Measurements from ENCODE around the gene PTGES2. TPM values are rescaled to one million over a fixed set of nuclear protein-coding genes. Genes with fewer than 3 reads are reported as not detected.
A peak's percentile ranks its signal among the peaks of the same experiment; 100 is the strongest.

The PTGES2 gene
- total and polyA plus RNA-seq, 2 of the 13 experiments (the other 11 are each of a cell fraction or from before 2014, with no cell fraction given) = 63.7 to 79.8 TPM

- peak; percentile 56; the same call in 1 of the 2 replicates for TF ChIP-seq NFKBIZ (CRISPR knock-in tag; IDR thresholded peaks at IDR 0.05)
- TF ChIP-seq ZNF777 (CRISPR knock-in tag; IDR thresholded peaks at IDR 0.05) = 0 out of 2 replicates have a peak, but pooled peaks have one; percentile 14
- TF ChIP-seq RAD21 (CRISPR knock-in tag; IDR thresholded peaks at IDR 0.05) = no peak; the same call in 1 of the 2 replicates
- no peak for TF ChIP-seq ZNF878 (CRISPR knock-in tag; IDR thresholded peaks at IDR 0.05)
- no peak for TF ChIP-seq ZNF432 (CRISPR knock-in tag; IDR thresholded peaks at IDR 0.05; ENCODE audit: borderline replicate concordance)
- no peak for TF ChIP-seq RXRB (CRISPR knock-in tag; IDR thresholded peaks at IDR 0.05; ENCODE audit: borderline replicate concordance)
- peak; percentile 20; the same call in 1 of the 2 replicates for TF ChIP-seq ELF3 (CRISPR knock-in tag; IDR thresholded peaks at IDR 0.05)
- TF ChIP-seq JUNB (CRISPR knock-in tag; IDR thresholded peaks at IDR 0.05; ENCODE audit: borderline replicate concordance) = no peak
- no peak for TF ChIP-seq ZNF546 (CRISPR knock-in tag; conservative IDR thresholded peaks at IDR 0.05)
- TF ChIP-seq ISL2 (CRISPR knock-in tag; IDR thresholded peaks at IDR 0.05) = no peak
- TF ChIP-seq TGIF2 (CRISPR knock-in tag; IDR thresholded peaks at IDR 0.05) = peak; percentile 33; the same call in 1 of the 2 replicates
- TF ChIP-seq, protein P1, sequence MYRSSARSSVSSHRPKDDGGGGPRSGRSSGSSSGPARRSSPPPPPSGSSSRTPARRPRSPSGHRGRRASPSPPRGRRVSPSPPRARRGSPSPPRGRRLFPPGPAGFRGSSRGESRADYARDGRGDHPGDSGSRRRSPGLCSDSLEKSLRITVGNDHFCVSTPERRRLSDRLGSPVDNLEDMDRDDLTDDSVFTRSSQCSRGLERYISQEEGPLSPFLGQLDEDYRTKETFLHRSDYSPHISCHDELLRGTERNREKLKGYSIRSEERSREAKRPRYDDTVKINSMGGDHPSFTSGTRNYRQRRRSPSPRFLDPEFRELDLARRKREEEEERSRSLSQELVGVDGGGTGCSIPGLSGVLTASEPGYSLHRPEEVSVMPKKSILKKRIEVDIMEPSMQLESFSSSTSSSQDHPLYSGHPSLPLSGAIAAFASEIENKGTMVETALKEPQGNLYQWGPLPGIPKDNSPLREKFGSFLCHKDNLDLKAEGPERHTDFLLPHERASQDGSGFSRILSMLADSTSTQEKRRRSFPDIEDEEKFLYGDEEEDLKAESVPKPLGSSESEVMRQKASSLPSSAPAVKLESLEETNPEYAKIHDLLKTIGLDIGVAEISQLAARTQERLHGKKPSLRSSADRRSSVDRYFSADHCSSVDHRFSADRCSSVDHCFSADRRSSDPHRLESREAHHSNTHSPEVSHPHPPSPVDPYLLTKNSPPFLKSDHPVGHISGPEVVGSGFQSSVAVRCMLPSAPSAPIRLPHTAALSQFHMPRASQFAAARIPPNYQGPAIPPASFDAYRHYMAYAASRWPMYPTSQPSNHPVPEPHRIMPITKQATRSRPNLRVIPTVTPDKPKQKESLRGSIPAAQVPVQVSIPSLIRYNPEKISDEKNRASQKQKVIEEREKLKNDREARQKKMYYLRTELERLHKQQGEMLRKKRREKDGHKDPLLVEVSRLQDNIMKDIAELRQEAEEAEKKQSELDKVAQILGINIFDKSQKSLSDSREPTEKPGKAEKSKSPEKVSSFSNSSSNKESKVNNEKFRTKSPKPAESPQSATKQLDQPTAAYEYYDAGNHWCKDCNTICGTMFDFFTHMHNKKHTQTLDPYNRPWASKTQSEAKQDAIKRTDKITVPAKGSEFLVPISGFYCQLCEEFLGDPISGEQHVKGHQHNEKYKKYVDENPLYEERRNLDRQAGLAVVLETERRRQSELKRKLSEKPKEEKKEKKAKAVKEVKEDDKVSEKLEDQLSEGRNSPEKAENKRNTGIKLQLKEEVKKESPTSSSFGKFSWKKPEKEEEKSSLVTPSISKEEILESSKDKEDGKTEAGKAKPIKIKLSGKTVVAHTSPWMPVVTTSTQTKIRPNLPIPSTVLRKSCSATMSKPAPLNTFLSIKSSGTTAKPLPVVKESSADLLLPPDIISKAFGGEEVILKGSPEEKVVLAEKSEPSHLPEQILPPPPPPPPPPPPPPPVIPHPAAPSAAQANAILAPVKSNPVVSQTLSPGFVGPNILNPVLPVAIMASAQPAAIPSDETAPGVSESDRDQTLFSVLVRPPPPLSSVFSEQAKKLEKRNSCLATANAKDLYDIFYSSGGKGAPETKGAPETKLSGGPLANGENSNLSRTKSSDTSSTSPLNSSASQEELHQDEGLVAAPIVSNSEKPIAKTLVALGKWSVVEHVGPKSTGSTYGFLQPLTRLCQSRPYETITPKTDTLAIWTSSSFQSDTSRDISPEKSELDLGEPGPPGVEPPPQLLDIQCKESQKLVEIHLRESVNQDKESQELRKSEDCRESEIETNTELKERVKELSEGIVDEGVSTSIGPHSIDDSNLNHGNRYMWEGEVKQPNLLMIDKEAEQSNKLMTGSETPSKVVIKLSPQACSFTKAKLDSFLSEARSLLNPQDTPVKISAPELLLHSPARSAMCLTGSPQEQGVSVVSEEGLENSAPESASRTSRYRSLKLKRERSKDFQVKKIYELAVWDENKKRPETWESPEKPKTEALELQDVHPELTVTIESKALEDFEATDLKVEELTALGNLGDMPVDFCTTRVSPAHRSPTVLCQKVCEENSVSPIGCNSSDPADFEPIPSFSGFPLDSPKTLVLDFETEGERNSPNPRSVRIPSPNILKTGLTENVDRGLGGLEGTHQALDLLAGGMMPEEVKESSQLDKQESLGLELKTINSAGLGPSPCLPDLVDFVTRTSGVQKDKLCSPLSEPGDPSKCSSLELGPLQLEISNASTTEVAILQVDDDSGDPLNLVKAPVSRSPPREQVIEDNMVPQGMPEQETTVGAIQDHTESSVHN (CRISPR knock-in tag; IDR thresholded peaks at IDR 0.05) = no peak
- no peak for TF ChIP-seq POGZ (CRISPR knock-in tag; IDR thresholded peaks at IDR 0.05)
- TF ChIP-seq ZNF513 (CRISPR knock-in tag; conservative IDR thresholded peaks at IDR 0.05) = no peak
- TF ChIP-seq ZFP36 (IDR thresholded peaks at IDR 0.05; ENCODE audit: borderline replicate concordance, low read depth, low read length, partially characterized antibody) = no peak
- no peak for TF ChIP-seq THAP8 (CRISPR knock-in tag; IDR thresholded peaks at IDR 0.05; ENCODE audit: borderline replicate concordance)
- TF ChIP-seq HBP1 (CRISPR knock-in tag; IDR thresholded peaks at IDR 0.05; ENCODE audit: low read depth) = no peak
- no peak for TF ChIP-seq MBD4 (IDR thresholded peaks at IDR 0.05; ENCODE audit: borderline replicate concordance, low read length)
These were observed 684 bp upstream of the PTGES2 start (continued) for GRCh38 chr9:128127990-128128835.
